Suprapubic skin (tissue), 4 donors: ENCODE measurements around the gene TSPAN18. TPM values are rescaled to one million over a fixed set of nuclear protein-coding genes. Genes with fewer than 3 reads are reported as not detected.

Experiments used
- DNase-seq, 2 donors: peaks; one replicate each; pipeline ENCODE4 v3.0.0-alpha.2; 2019; ENCODE audit warnings: low spot score in 2 of 2
- H3K27ac ChIP-seq: fragments of 200-600 bp; sonication (generic); one replicate; pipeline ENCODE4 v1.5.1; 2019
- H3K27me3 ChIP-seq: fragments of 200-600 bp; sonication (generic); one replicate; pipeline ENCODE4 v1.5.1; 2019
- H3K36me3 ChIP-seq: fragments of 200-600 bp; sonication (generic); one replicate; pipeline ENCODE4 v1.5.1; 2019
- H3K4me1 ChIP-seq: fragments of 200-600 bp; sonication (generic); one replicate; pipeline ENCODE4 v1.5.1; 2019
- H3K4me3 ChIP-seq: fragments of 200-600 bp; sonication (generic); one replicate; pipeline ENCODE4 v1.5.1; 2019; ENCODE audit warnings: mild to moderate bottlenecking
- H3K9me3 ChIP-seq: fragments of 200-600 bp; sonication (generic); one replicate; pipeline ENCODE4 v1.5.1; 2019
- EP300 ChIP-seq: sonication (generic); formaldehyde crosslinking; IDR thresholded peaks from one replicate; pipeline ENCODE4 v1.6.1; 2017; ENCODE audit warnings: antibody characterized with exemption
- POLR2A ChIP-seq, 2 donors: fragments of 450-650 bp; IDR thresholded peaks; one replicate each; pipeline ENCODE4 v1.6.1; 2017; ENCODE audit warnings: antibody characterized with exemption in 2 of 2, mild to moderate bottlenecking in 2 of 2, moderate library complexity in 2 of 2
- POLR2AphosphoS5 ChIP-seq, 3 donors: sonication (generic); formaldehyde crosslinking; IDR thresholded peaks; one replicate each; pipeline ENCODE4 v1.6.1; 2017; ENCODE audit warnings: antibody characterized with exemption in 3 of 3
- WGBS: methylation state at CpG from one replicate; pipeline ENCODE4 v1.1.5; 2018; 5-methylcytosine and 5-hydroxymethylcytosine counted together
- total RNA-seq, 4 donors: library from RNA; depleted of rRNA; stranded (reverse); fragments of >200 nt; gene quantifications; one replicate each; pipeline ENCODE4 v1.1.0, GENCODE V29; 2016
- TF ChIP-seq, protein P1 (sequence below), 2 donors: fragments of 200-600 bp in 1 of 2; fragments of 450-650 bp in 1 of 2; sonication (generic) in 1 of 2; IDR thresholded peaks; one replicate each; pipeline ENCODE4 v1.5.1; 2016 to 2019; ENCODE audit warnings: antibody characterized with exemption in 2 of 2, mild to moderate bottlenecking in 1 of 2, moderate library complexity in 1 of 2

TSPAN18 gene
- total RNA-seq, 4 donors from 2014 or later = 1.3 to 5.1 (median 3.9) TPM

DNA sequence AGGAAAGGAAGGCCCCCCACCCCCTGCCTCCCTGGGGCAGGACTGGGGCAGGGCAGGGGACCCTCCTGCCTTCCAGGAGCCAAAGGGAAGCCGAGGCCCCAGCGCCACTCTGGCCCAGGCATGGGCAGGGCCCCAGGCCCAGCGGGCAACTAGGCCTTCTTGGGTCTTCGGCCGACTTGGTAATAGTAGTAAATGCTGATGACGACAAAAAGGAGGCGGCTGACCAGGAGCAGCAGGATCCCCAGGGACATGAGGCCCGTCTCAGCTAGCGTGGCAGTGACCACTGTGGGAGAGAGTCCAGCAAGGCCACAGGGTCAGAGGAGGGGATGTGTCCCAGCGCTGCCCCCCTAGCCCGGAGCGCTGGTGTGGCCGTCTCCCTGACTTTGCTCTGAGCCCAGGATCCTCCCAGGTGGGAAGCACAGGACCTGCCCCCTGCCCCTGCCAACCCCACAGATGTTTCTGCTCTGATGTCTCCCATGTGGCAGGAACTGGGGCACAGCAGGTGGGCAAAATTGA is 208.0 kb downstream of the TSPAN18 start:
- TF ChIP-seq POLR2AphosphoS5 (IDR thresholded peaks at IDR 0.05) (no peak), POLR2A (IDR thresholded peaks at IDR 0.05) (no peak), EP300 (no peak)
- TF ChIP-seq, protein P1, sequence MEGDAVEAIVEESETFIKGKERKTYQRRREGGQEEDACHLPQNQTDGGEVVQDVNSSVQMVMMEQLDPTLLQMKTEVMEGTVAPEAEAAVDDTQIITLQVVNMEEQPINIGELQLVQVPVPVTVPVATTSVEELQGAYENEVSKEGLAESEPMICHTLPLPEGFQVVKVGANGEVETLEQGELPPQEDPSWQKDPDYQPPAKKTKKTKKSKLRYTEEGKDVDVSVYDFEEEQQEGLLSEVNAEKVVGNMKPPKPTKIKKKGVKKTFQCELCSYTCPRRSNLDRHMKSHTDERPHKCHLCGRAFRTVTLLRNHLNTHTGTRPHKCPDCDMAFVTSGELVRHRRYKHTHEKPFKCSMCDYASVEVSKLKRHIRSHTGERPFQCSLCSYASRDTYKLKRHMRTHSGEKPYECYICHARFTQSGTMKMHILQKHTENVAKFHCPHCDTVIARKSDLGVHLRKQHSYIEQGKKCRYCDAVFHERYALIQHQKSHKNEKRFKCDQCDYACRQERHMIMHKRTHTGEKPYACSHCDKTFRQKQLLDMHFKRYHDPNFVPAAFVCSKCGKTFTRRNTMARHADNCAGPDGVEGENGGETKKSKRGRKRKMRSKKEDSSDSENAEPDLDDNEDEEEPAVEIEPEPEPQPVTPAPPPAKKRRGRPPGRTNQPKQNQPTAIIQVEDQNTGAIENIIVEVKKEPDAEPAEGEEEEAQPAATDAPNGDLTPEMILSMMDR (IDR thresholded peaks at IDR 0.05) = no peak
- WGBS = 86% methylated on average over 6 of the region's 13 CpGs
- Histone ChIP-seq H3K27me3 (no peaks in the 10 kb centered on the region), H3K36me3 (peaks cover 20% of the 10 kb centered on the region), H3K4me1 (peaks cover under 1% of the 10 kb centered on the region), H3K9me3 (no peaks in the 10 kb centered on the region), H3K4me3 (no peak overlapping the region), H3K27ac (no peak overlapping the region)
- DNase-seq = no peak

DNA sequence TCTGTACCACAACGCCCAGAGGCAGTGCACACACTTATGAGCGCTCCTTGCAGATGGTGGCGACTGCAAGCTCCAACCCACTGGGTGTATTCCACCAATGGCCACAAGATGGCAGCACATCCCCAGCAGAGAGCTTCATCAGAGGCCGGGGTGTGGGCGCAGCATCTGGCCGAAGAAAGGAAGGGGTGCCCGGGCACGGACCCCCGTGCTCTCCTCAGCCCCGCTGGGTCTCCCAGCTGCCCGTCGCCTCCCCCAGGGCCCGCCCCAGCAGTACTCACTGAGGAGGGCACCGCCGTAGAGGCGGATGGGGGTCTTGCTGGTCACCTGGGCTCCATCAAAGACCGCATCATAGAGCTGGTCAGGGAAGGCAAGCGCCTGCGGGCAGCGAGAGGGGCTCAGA is 209.8 kb downstream of the TSPAN18 start:
- H3K27me3 ChIP-seq = no peaks in the 10 kb centered on the region
- H3K9me3 ChIP-seq = no peaks in the 10 kb centered on the region
- WGBS = 41% methylated on average over 10 of the region's 20 CpGs
- peak; percentile 88 to 92 for DNase-seq
- no peak overlapping the region for H3K27ac ChIP-seq
- peaks cover 20% of the 10 kb centered on the region for H3K36me3 ChIP-seq
- peaks cover 17% of the 10 kb centered on the region for H3K4me1 ChIP-seq
- TF ChIP-seq, protein P1 (IDR thresholded peaks at IDR 0.05) = peak; percentile 93 to 96
- no peak for TF ChIP-seq EP300
- no peak overlapping the region for H3K4me3 ChIP-seq

DNA sequence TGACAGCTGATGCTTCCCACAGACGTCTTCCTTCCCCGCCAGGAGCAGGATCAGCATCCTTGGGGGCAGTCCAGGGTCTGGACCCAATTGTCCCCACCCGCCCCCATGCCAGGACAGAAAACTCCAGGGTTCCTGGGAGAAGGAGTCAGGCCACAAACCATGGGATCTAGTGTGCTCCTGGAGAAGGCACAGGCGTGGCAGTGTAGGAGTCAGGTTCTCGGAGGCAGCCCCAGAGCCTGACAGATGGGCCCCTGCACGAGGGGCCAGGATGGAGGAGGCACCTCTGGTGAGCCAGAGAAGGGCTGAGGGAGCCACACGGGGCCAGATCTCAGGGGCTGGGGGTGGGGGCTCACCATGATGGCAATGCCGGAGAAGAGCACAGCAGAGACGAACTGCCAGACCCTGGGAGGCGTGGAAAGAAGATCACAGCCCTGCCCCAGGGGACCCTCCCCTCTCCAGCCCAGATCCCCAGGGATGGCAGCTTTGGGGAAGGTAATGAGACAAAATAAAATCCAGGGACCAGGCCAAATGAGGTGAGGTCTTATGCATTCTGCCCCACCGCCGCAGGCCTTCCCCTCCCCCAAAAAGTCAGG is 210.3 kb downstream of the TSPAN18 start:
- no peaks in the 10 kb centered on the region for H3K9me3 ChIP-seq
- peaks cover 20% of the 10 kb centered on the region for H3K36me3 ChIP-seq
- TF ChIP-seq POLR2AphosphoS5 (IDR thresholded peaks at IDR 0.05) (no peak), EP300 (no peak), POLR2A (IDR thresholded peaks at IDR 0.05) (no peak)
- TF ChIP-seq, protein P1 (IDR thresholded peaks at IDR 0.05) = no peak
- H3K27ac ChIP-seq = no peak overlapping the region
- peaks cover 22% of the 10 kb centered on the region for H3K4me1 ChIP-seq
- H3K4me3 ChIP-seq = no peak overlapping the region
- DNase-seq = no peak
- no peaks in the 10 kb centered on the region for H3K27me3 ChIP-seq
- 82% methylated on average over 10 of the region's 12 CpGs for WGBS

- Histone ChIP-seq H3K27me3 (no peaks in the 10 kb centered on the region), H3K36me3 (peaks cover 20% of the 10 kb centered on the region), H3K4me3 (no peak overlapping the region), H3K4me1 (peaks cover 32% of the 10 kb centered on the region), H3K9me3 (no peaks in the 10 kb centered on the region), H3K27ac (no peak overlapping the region)
- no peak for DNase-seq
- TF ChIP-seq POLR2AphosphoS5 (IDR thresholded peaks at IDR 0.05) = no peak
- no peak for TF ChIP-seq POLR2A (IDR thresholded peaks at IDR 0.05)
- TF ChIP-seq, protein P1 (IDR thresholded peaks at IDR 0.05) = no peak
- no peak for TF ChIP-seq EP300
- 91% methylated on average over 17 of the region's 19 CpGs for WGBS
These were observed 211.4 kb downstream of the TSPAN18 start for GRCh38 chr11:44938066-44938691.

- no peak for TF ChIP-seq POLR2A (IDR thresholded peaks at IDR 0.05)
- TF ChIP-seq POLR2AphosphoS5 (IDR thresholded peaks at IDR 0.05) = no peak
- TF ChIP-seq EP300 = no peak
- TF ChIP-seq, protein P1 (IDR thresholded peaks at IDR 0.05) = peak in 1 of 2 donors; percentile 15
- Histone ChIP-seq H3K4me3 (no peak overlapping the region), H3K27me3 (no peaks in the 10 kb centered on the region), H3K27ac (no peak overlapping the region), H3K9me3 (no peaks in the 10 kb centered on the region), H3K4me1 (peaks cover 39% of the 10 kb centered on the region), H3K36me3 (peaks cover 7% of the 10 kb centered on the region)
- WGBS = 67% methylated on average over 22 of the region's 22 CpGs
- no peak for DNase-seq
These were observed 213.1 kb downstream of the TSPAN18 start for GRCh38 chr11:44939673-44940395.
